Stimulated activated CD8-positive, alpha-beta memory T cell treated with anti-CD3 and anti-CD28 coated beads, Interleukin-15, amount 100 ng/mL, for 1 hour (primary cell): ENCODE results near the gene TBC1D5.

ENCODE experiments used
- DNase-seq: peaks from one replicate; pipeline ENCODE4 v3.0.0-alpha.2; 2020; ENCODE audit warnings: low read depth

Gene TBC1D5

DNA sequence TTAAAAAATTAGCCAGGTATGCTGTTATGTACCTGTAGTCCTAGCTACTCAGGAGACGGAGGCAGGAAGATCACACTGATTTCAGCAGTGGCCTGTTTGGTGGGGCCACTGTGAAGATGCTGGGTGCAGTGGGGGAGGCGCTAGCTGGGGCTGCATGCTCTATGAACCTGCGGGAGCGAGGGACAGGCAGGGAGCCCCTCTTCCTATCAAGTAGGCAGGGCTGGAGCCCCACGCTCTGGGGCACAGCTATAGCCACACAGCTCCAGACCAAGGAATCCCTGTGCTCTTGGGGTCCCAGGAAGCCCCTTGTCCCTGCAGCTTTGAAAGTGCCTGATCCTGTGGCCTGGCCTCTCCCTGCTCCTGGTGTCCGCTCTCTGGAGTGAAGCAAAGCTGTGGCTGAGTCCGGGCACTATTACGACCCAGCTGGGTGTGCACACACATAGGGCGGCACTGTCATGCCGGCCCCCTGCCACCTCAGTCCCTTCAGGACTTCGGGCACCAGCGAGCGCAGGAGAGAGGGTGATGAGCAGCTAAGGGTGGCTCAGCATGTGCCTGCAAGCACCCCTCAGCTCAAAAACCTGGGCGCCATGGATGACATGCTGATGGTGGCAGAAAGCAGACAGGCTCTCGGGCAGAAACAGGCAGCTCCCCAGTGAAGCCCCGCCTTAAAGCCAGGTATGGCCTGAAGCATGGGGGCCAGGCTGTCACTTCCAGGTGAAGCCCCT lies 262.6 kb downstream of the TBC1D5 start:
- no peak for DNase-seq

DNA sequence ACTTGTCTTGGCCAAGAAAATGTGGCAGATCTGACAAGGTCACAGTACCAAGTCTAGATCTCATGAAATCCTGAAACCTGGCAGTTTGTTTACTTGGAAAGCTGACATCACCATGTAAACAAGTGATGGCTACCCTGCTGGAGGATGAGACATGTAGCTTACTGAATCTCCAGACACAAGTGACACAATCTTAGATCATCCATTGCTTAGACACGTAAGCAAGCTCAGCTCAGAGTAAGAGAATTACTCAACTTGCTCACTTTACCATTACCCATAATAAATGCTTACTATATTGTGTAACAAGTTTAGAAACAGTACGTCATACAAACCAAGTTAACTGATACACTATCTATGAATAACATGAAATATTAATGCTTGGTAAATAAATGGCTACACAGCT lies 263.8 kb downstream of the TBC1D5 start:
- no peak for DNase-seq

DNA sequence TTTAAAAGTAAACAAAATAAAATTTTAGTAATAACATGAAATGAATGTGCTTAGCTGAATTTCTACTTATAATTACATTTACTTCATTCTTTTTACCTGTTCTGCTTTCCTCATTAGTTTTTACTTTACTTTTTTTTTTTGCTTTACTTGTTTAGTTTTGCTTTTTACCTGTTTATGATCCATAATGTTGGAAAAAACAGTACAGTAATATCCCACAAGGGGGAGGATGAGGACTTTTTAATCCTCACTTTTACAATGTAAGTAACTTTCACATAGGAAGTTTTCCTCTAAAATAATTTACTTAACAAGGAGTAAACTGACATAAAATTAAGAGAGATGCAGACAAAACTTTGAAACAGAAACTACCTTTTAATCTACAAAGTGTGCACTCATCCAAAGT lies 268.7 kb downstream of the TBC1D5 start:
- DNase-seq, result no peak

DNA sequence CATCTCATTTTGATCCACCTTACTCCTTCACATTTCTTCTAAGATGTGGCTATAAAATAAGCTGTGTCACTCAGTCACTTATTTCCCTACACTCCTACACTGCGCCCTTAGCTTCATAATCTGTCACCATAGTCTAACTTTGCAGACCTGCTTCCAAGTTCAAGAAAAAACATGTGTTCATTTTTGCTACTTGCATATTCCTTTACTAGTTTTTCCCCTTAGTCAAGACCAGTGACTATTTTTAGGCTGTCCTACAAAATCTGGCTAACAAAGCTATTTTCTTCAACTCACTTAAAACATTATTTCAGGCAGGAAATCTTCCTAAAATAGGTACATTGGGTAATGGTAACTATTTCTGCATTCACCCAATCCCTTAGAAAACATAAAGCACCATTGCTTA lies 272.5 kb downstream of the TBC1D5 start:
- DNase-seq, result no peak

DNA sequence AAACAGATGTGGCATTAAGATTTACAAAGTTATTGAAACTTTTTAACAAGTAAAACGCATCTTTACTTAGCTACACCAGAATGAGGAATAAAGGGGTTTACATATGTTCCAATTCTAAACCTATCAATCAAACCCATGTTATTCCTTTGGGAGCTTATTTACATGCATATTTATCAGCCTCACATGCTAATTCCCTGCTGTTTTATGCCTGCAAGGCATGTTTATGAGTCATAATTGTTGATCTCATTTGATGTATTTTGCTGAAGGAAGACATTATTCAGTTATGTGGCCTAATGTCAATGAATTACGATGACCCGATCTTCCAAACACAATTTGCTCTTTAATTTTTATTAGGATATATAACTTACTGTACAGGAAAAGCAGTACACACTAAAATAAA lies 272.9 kb downstream of the TBC1D5 start:
- DNase-seq, result no peak

DNA sequence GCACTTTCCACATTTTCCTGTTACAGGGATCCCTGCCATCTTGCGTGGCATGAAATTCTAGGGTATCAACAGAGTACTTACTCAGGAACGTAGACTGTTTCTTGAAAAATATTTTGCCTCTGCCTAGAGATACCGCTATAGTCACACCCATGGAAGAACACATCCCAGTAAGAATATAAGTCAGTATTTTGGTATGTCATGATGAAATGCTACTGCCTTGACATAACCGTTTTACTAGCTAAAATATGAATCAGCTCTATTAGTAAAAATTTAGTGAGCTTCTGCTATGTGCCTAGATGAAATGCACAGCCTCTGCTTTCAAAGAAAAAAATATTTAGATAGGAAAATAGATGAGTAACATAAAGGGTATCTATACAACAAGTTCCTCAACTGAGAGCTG lies 276.4 kb downstream of the TBC1D5 start:
- no peak for DNase-seq

DNA sequence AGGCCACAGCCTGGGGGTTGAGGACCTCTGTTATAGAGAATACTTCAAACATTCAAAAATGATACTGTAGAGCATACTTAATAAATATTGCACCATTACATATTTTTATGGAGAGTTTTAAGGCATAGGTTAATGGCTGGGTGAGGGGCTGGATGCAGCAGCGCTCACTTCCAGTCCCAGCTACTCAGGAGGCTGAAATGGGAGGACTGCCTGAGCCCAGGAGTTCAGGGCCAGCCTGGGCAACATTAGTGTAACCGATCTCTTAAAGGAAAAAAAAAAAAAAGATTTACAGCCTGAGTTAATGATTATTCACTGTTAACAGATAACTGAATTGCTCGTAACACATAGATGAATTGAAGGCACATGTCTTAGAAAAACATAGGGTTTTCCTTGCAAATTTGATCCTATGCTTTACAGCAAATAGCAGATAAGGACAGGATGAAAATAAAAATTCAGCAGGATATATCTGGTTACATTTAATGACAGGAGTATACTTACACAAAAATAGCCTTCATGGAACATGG lies 282.9 kb downstream of the TBC1D5 start:
- DNase-seq, result no peak

DNA sequence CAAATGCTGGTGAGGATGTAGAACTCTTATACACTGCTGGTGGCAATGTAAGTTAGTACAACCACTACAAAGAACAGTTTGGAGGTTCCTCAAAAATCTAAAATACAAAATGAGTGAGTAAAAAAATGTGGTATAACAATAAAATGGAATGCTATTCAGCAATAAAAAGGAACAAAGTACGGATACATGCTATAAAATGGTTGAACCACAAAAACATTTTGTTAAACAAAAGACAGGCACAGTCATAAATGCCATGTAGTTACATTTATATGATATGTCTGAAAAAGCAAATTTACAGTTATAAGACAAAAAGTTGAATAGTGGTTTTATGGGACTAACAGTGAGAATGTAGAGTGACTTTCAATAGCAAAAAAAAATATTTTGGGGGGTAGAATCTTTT lies 285.8 kb downstream of the TBC1D5 start:
- no peak for DNase-seq

DNA sequence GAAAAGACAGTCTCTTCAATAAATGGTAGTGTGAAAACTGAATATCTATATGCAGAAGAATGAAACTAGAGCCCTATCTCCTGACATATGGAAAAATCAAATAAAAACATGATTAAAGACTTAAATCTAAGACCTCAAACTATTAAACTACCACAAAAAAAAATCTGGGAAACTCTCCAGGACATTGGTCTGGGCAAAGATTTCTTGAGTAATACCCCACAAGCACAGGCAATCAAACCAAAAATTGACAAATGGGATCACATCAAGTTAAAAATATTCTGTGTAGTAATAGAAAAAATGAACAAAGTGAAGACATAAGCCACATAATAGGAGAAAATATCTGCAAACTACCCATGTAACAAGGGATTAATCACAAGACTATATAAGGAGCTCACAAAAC lies 286.4 kb downstream of the TBC1D5 start:
- no peak for DNase-seq

DNA sequence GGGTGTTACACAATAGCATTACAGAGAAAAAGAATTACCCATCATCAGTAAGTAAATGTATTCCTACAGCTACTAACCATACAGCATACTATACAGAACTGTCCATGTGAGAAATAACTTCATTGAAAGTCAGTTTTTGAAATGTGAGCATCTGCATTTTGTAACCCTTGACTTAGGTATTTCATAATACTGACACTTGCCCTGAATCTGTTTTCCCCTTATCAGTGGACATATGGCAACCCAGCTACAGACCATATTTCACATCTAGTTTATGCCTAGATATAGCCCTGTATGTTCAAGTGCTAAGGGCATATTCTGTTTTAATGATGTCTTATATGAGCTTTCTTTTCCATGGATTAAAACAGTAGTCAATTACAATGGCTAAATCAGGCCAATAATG lies 297.6 kb downstream of the TBC1D5 start:
- no peak for DNase-seq

DNA sequence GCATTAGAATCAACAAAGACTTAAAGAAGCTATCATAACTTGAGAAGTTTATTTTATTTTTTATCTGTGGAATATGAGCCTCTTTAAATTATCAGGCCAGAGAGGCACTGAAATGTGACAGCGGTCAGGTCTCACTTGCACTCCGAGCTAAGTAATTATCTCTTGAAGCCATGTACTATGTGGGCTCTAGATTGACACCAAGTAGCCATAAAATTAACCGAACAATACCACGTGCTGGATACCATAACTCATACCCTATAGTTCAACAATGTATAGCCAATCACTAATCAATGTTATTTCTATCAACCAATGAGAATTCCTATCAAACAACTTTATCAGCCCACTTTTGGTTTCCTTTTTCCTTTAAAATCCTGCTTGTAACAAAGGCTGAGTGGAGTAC lies 299.3 kb downstream of the TBC1D5 start:
- DNase-seq, result no peak

DNA sequence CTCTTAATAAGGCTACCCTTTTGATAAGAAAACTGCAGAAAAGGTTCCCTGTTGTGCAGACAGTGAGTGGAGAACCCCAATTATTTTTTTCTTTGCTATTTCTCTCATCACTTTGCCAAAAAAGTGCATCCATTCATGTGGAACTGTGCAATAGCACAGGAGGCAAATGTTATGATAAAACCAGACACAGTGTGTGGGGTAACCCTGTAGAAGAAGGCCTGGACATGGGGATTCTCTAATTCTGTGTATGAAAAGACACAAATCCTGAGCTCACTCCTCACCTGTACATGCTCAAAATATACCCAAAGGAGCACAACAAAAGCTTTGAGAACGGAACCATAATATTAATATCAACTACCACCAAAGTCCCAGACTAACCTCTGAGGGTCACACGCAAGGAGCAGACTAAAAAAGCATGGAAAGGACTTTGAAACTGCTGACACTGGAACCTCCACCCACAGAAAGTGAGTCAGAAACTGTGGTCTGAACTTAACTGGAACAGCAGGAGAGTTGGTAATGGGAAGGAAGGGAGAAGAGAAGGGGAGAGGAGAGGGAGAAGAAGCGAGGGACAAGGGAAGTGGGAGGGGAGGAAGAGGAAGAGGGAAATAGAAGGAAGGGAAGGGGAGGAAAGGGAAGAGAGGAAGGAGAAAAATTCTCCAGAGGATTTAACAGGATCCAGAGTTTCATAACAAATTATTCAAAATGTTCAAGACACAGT lies 299.9 kb downstream of the TBC1D5 start:
- no peak for DNase-seq

DNA sequence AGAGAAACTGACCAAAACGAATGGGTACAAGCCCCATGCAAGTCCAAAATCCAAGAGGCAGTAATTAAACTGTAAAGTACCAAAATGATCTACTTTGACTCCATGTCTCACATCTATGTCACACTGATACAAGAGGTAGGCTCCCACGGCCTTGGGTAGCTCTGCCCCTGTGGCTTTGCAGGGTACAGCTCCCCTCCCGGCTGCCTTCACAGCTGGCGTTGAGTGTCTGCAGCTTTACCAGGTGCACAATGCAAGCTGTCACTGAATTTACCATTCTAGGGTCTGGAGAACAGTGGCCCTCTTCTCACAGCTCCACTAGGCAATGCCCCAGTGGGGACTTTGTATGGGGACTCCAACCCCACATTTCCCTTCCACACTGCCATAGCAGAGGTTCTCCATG lies 308.6 kb downstream of the TBC1D5 start:
- DNase-seq, result no peak

DNA sequence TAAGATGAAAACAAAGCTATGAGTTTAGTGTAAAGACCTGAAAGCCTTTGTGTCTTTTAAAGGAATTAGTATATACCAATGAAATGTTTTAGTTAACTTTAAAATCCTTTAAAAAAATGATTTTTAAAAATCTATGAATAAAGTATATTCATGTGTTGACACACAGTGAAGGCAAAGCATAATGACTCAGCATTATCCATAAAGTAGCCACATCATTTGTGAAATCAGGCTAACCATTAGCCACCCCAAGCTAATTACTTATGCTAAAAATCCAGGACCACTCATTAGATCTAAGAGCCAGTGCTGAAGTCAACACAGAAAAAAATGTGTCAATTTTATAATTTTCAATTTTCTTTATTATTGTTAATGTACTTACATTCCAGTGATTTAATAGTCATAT lies 310.2 kb downstream of the TBC1D5 start:
- no peak for DNase-seq

DNA sequence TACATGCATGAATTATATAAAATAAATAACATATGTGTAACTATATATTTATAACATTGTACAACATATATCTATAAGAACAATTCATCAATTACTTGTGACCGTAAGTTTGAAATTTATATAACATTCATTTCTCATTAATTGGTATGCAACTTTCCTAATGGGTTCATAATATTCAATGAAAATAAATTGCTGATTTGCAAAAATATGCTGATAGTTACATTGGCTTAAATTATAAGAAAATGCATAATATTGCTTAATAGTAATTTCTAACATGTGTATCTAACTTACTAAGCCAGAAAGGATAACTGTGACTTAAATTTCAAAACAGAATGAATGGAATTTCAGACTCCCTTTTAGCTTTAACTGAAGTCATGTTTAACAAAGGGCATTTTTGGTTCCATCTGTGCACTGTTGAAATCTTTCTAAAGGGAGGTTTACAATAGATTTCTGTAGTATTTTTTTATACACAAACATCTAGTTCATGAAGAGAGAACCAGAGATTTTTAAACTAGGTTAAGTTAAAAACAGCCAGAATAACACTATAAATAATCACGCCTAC lies 310.9 kb downstream of the TBC1D5 start:
- DNase-seq, result no peak

DNA sequence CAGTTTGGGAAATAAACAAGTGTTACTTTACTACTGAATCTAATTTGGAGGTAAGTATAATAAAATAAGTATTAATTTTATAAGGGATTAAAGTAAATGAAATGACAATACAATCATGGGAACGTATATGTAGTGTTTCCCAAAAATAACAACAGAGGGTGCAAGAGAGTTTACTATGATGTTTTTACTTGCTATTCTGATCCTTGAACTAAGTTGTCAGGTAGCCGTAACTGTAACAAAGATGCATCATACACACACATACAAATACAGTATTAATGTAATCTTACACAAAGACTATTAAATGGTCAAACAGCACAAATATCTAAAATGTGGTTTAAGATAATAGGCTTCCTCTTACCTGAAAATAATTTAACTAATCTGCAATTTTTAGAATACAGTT lies 311.4 kb downstream of the TBC1D5 start:
- DNase-seq, result no peak

DNA sequence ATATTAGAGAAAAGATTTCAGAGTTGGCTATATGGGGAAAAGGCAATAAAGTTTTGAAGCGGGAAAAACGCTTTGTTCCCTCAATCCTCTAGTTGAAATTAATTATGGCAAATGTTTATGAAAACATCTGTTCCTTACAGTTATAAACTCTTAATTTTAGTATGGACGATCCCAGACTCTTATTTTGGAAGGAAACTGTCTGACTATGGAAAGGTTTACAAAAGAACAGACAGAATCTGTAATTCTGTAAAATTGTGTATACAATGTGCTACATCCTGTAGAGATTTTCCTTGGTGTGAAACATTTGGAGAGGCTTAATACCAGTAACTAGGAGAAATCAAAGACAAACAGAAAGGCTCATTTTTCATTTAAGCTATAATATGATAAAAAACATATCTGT lies 311.8 kb downstream of the TBC1D5 start:
- no peak for DNase-seq

DNA sequence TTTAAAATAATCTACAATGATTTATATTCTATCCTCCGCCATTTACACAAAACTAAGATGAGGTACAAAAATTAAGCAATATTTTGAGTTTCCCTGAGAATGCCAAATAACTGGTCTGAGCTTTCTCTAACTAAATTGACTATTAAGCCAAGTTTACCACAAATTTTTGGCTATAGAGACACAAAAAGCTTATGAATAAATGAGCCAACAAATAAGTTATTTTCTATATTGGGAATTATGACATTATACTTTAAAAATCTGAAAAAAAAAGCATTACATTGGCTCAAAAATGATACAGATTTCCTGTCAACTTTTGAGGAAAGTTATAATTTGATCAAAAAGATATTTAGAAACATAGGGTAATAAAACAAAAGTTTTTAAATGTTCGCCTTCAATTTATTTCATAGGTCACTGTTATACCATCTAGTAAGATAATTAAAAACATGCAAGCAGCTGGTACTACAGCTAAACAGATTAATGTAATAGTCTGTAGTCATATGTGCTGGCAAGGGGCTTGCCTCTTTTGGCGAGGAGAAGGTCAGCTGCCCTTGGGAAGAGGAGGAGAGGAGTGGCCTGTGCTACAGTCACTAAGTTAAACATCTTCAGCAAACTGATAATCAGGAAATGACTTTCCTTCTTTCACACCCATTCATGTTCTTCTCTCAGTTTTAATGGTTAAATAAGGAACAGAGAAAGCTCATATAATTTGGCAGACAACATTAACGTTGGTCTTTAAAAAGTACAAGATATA lies 318.5 kb downstream of the TBC1D5 start:
- no peak for DNase-seq

DNA sequence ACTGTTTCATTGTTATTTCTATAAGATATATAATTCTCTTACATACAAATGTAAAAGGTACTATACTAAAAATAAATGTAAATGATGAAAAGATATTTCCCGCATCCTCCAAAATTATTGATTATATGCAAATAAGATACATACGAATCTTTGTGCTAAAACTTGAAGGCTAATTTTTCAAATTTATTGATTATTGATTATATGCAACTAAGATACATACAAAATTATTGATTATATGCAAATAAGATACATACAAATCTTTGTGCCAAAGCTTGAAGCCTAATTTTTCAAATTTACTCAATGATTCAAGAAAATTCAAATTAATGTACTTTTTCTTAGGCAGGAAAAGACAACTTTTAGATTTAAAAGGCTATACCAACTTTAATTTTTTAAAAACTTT lies 319.8 kb downstream of the TBC1D5 start:
- DNase-seq, result no peak

DNA sequence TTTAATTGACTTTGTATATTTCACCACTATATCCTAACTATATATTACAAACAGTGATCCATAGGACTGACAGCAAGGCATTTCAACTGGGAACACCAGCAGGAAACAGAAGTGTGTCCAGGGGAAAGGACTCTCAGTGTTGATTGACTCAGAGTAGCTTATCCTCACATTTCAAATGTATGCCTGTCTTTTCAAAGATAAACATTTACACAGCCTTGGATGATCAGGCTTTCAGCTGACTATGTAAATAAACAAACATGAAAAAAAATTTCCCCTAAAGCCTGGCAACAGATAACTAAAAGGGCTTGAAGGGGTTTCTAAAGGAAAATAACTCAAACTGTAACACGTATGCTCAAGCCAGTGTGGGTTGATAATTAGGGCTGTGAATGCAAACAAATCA lies 321.8 kb downstream of the TBC1D5 start:
- DNase-seq, result no peak

DNA sequence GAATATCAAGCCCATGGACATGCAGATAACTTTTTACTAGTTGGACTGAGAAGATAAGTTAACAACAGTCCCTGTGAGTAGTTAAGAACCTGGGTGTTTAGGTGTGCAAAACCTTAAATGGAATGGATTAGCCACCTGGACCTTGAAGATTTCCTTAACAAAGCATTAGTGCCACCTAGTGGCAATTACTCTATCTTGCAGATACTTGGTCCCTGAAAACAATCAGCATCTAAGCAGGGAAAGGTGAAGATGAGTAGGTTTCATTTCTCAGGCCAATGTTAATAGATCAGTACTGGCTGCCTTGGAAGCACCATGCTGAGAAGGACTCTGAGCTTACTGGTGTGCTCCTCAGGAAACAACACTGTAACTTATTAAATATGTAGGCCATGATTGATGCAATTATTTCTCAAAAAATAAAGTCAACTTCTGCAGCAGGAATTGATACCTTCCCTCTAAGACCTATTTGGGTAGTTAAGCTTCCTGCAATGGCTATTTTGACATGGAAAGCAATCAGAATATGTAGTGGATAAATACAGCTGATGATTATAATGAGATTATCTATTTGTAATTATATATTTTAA lies 329.4 kb downstream of the TBC1D5 start:
- no peak for DNase-seq

DNA sequence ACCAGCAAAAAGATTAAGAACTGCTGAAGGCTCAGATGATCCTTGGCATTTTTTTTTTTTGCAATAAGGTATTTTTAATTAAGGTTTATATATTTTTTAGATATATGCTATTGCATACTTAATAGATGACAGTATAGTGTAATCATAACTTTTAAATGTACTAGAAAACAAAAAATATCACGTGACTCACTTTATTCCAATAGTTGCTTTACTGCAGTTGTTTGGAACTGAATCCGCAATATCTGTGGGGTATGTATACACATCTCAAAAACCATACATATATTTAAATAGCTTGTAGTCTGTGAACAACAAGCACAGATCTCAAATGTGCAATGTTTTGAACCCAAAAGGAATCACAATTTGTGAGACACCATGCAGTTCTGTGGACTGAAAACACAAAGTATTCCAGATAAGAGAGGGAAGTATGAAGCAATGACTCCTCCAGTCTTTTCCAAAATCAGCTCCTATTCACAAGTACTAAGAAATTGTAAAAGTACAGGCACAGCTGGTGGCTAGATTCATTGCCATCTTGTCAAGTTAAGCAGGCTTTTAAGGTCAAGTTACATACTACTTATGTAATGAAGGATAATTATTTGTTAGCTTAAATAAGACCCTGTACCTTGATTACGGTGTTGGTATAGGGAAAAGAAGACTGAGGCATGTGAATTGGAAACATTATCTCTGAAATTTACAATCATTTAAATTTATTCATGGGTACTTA lies 331.1 kb downstream of the TBC1D5 start:
- DNase-seq, result no peak
